Tibial artery (tissue), 4 donors: ENCODE measurements around the gene CILP2.

Experiments
- DNase-seq, 2 donors: peaks; one replicate each; pipeline ENCODE4 v3.0.0-alpha.2; 2019
- H3K27ac ChIP-seq, 2 donors: fragments of 200-600 bp; sonication (generic) in 1 of 2; 1 replicate in 1 of 2; 2 replicates in 1 of 2; pipeline ENCODE4 v1.5.1; 2018 to 2019; ENCODE audit warnings: mild to moderate bottlenecking in 1 of 2
- H3K27me3 ChIP-seq, 2 donors: fragments of 200-600 bp; sonication (generic) in 1 of 2; one replicate each; pipeline versions ENCODE4 v1.5.1 to v1.6.0; 2016 to 2019
- H3K36me3 ChIP-seq, 3 donors: fragments of 200-600 bp; sonication (generic) in 2 of 3; one replicate each; pipeline ENCODE4 v1.5.1; 2016 to 2019; ENCODE audit warnings: mild to moderate bottlenecking in 2 of 3
- H3K4me1 ChIP-seq, 4 donors: fragments of 200-600 bp; sonication (generic) in 2 of 4; 1 replicate in 3 of 4; 2 replicates in 1 of 4; pipeline ENCODE4 v1.5.1; 2016 to 2019
- H3K4me3 ChIP-seq, 2 donors: fragments of 200-600 bp; sonication (generic) in 1 of 2; 1 replicate in 1 of 2; 2 replicates in 1 of 2; pipeline ENCODE4 v1.5.1; 2018 to 2019; ENCODE audit warnings: mild to moderate bottlenecking in 2 of 2
- H3K9me3 ChIP-seq, 3 donors: fragments of 200-600 bp; sonication (generic) in 1 of 3; one replicate each; pipeline ENCODE4 v1.5.1; 2016 to 2019
- CTCF ChIP-seq, 2 experiments: fragments of 200-600 bp in 1 of 2; fragments of 450-650 bp in 1 of 2; IDR thresholded peaks; one replicate each; pipeline ENCODE4 v1.5.1; 2017 to 2019; ENCODE audit warnings: antibody characterized with exemption in 2 of 2, mild to moderate bottlenecking in 1 of 2, moderate library complexity in 1 of 2
- intact Hi-C: fragments of 100-400 bp; cut with DNase I; formaldehyde crosslinking; loops from one replicate; pipeline ENCODE4 v1.15.0; 2023; ENCODE audit warnings: low total_unique reads

Gene CILP2

GRCh38 chr19:19591133-19591825, 53.2 kb downstream of the CILP2 start:
- no peak overlapping the region for H3K27ac ChIP-seq
- no peaks in the 10 kb centered on the region for H3K9me3 ChIP-seq
- no peaks in the 10 kb centered on the region for H3K36me3 ChIP-seq
- intact Hi-C loops: no loop called here
- DNase-seq: no peak
- TF ChIP-seq CTCF (IDR thresholded peaks at IDR 0.05): no peak
- no peak overlapping the region for H3K4me3 ChIP-seq
- H3K4me1 ChIP-seq: peaks cover 0 to 10% (median 6%) of the 10 kb centered on the region in 4 donors
- H3K27me3 ChIP-seq: no peaks in the 10 kb centered on the region

- intact Hi-C loops: no loop called here
- Histone ChIP-seq H3K4me1 (peaks cover 0 to 10% (median 6%) of the 10 kb centered on the region in 4 donors), H3K9me3 (no peaks in the 10 kb centered on the region), H3K27ac (no peak overlapping the region), H3K4me3 (no peak overlapping the region), H3K27me3 (no peaks in the 10 kb centered on the region), H3K36me3 (no peaks in the 10 kb centered on the region)
- TF ChIP-seq CTCF (IDR thresholded peaks at IDR 0.05): no peak
- no peak for DNase-seq
Measured at GRCh38 chr19:19592690-19593089, 54.6 kb downstream of the CILP2 start.

GRCh38 chr19:19594381-19594780, 56.3 kb downstream of the CILP2 start:
- no peak for DNase-seq
- Histone ChIP-seq H3K27me3 (no peaks in the 10 kb centered on the region), H3K9me3 (no peaks in the 10 kb centered on the region), H3K27ac (no peak overlapping the region), H3K4me3 (no peak overlapping the region), H3K4me1 (peaks cover 0 to 10% (median 6%) of the 10 kb centered on the region in 4 donors), H3K36me3 (no peaks in the 10 kb centered on the region)
- no peak for TF ChIP-seq CTCF (IDR thresholded peaks at IDR 0.05)
- intact Hi-C loops: no loop called here

GRCh38 chr19:19595171-19595701, 57.2 kb downstream of the CILP2 start:
- DNase-seq: no peak
- no peak overlapping the region for H3K27ac ChIP-seq
- no peaks in the 10 kb centered on the region for H3K9me3 ChIP-seq

More at GRCh38 chr19:19595171-19595701, 57.2 kb downstream of the CILP2 start:
- peaks cover 0 to 10% (median 6%) of the 10 kb centered on the region in 4 donors for H3K4me1 ChIP-seq
- H3K4me3 ChIP-seq: no peak overlapping the region
- no peaks in the 10 kb centered on the region for H3K27me3 ChIP-seq
- H3K36me3 ChIP-seq: no peaks in the 10 kb centered on the region
- no peak for TF ChIP-seq CTCF (IDR thresholded peaks at IDR 0.05)
- intact Hi-C loops: no loop called here
